GM21423 (cell line): ENCODE results near the gene LRIG1.
A peak's percentile ranks its signal among the peaks of the same experiment; 100 is the strongest.
"Not testable (repeated sequence)": the region's sequence is repeated elsewhere in the genome, so short reads cannot be mapped to it uniquely, and the experiment has no call there.

ENCODE experiments used
- ATAC-seq: cut with Tn5 transposase; IDR thresholded peaks from one replicate; pipeline ENCODE4 v1.9.1; 2021; ENCODE audit warnings: mild to moderate bottlenecking, moderate library complexity; ENCODE audit not compliant: unreplicated experiment

LRIG1 gene

GRCh38 chr3:66425032-66425431 is 75.8 kb downstream of the LRIG1 start:
- ATAC-seq, result no peak

- ATAC-seq, result no peak
Observed at GRCh38 chr3:66423791-66424190, 77.0 kb downstream of the LRIG1 start.

DNA sequence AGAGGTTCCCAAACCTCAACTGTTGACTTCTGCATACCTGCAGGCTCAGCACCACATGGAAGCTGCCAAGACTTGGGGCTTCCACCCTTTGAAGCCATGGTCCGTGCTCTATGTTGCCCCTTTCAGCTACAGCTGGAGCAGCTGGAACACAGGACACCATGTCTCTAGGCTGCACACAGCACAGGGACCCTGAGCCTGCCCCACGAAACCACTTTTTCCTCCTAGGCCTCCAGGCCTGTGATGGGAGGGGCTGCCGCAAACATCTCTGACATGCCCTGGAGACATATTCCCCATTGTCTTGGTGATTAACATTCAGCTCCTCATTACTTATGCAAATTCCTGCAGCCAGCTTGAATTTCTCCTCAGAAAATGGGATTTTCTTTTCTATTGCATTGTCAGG is 78.9 kb downstream of the LRIG1 start:
- not testable (repeated sequence) for ATAC-seq

- ATAC-seq, result not testable (repeated sequence)
Observed at GRCh38 chr3:66421144-66421543, 79.7 kb downstream of the LRIG1 start.

GRCh38 chr3:66419036-66419435 is 81.8 kb downstream of the LRIG1 start:
- ATAC-seq, result no peak

DNA sequence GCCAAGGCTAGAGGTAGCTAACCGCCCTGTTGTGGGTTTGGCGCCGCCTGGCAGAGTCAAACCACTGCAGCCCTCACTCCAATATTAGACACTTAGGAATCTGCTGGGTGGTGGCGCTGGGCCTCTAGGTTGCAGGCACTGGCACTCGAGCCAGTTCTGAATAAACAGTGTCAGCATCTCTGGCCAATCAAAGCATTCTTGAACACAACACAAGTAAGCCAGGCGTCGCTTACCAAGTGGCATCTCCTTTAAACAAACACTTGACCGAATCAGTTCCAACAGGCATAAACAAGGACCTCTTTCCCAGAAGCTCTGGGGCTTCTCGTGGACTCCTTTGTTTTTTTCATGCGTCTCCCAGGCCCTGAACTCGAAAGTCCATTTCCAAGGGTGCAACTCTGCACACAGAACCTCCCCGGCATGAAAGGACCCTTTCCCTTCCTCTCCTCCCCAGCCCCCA is 82.3 kb downstream of the LRIG1 start:
- ATAC-seq, result no peak

DNA sequence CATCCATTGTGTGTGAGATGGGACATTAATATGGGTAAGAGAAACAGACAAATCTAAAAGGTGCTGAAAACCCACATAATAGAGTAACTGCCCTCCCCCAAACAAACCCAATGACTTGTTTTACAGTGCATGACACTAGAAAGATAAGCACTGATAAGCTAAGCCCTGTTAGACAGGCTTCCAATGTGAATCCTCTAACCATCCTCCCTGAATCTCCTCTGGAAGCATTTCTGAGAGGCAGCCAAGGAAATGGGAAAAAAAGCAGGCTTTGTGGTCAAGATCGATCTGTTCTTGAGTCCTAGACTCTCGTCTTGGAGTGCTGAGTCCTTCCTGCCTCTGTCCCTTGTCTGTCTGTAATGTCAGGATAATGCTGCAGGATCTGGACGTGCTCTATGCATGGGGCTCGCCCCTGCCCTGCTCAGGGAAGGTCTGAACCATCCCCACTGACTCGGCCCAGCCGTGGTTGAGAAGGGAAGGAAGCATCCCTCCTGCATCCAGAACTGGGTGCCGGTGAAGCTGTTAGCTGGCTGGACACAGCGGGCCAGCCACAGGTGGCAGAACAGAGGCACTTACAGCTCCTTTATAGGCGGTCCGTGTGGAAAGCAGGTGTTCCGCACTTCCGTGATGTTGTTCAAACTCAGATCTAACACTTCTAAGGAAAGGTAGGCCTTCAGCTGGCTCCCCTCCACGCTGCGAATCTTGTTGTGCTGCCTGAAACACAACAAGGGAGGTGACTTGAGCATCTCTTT is 84.1 kb downstream of the LRIG1 start:
- ATAC-seq, result no peak

DNA sequence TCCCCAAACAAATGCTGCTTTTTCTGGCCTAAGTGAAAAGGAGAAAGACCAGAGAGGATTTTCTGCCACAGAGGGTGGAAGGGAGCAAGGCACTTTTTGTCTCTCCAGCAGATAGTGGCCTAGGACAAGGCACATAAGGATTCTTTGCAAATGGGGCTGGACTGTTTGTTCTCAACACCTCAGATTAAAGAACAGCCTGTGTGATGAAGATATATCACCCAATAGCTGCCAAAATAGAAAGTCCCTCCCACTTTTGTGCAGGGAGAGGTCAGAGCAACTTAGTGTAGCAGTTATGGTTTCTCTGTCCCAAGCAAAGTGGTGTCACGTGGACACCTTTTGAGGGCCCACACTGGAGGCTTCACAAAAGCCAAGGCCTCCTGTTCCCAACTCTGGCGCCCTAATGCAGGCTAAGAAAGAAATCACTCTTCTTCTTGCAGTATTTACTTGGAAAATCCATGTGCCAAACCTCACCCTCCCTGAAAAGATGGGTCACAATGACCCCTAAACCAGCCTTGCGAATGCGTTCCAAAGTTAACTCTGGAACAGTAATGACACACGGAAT is 84.9 kb downstream of the LRIG1 start:
- no peak for ATAC-seq

GRCh38 chr3:66414846-66415245 is 86.0 kb downstream of the LRIG1 start:
- ATAC-seq, result no peak

DNA sequence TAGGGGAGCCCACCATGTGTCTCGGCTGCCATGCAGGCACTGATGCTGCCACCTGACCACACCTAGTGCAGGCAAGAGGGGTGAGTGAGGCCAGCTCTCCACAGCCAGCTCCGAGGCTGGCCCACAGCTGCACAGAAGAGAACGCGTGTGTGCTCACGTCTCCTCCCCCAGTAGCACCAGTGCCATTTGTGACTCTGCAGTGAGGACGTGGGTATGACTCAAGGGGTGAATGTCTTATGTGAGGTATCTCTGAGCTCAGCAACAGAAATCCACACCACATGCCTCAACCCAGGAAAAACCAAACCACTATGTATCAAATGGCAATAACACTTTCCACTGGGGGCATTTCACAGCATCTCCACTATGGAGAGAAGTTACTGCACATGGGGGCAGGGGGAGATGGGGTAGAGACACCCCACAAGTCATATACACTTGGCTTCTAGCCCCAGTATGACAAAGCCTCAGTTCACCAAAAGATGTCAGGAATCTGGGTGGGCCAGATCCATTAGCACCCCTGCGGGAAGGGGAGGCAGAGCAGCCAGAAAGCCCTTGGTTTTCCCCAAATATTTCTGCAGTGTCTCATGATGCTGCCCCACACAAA is 87.6 kb downstream of the LRIG1 start:
- ATAC-seq, result no peak

GRCh38 chr3:66411961-66412887 is 88.6 kb downstream of the LRIG1 start:
- no peak for ATAC-seq

GRCh38 chr3:66411474-66411873 is 89.3 kb downstream of the LRIG1 start:
- ATAC-seq, result no peak

DNA sequence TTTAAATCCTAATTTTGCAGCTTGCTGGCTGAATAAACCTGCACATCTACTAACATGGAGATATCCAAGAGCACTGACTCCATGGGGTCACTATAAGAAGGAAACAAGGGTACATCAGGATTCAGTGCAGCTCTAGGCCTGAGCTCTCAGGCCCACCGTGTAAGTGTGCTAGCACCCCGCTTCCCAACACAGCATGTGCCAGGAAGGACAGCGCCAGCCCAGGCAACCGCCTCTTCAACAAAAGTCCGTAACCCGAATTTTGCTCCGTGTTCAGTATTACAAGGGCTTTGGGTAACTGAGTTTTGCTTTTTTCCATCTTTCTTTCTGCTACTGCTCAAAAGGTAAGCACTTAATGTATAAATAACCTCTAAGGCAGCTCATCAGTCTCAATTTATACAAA is 89.8 kb downstream of the LRIG1 start:
- no peak for ATAC-seq

DNA sequence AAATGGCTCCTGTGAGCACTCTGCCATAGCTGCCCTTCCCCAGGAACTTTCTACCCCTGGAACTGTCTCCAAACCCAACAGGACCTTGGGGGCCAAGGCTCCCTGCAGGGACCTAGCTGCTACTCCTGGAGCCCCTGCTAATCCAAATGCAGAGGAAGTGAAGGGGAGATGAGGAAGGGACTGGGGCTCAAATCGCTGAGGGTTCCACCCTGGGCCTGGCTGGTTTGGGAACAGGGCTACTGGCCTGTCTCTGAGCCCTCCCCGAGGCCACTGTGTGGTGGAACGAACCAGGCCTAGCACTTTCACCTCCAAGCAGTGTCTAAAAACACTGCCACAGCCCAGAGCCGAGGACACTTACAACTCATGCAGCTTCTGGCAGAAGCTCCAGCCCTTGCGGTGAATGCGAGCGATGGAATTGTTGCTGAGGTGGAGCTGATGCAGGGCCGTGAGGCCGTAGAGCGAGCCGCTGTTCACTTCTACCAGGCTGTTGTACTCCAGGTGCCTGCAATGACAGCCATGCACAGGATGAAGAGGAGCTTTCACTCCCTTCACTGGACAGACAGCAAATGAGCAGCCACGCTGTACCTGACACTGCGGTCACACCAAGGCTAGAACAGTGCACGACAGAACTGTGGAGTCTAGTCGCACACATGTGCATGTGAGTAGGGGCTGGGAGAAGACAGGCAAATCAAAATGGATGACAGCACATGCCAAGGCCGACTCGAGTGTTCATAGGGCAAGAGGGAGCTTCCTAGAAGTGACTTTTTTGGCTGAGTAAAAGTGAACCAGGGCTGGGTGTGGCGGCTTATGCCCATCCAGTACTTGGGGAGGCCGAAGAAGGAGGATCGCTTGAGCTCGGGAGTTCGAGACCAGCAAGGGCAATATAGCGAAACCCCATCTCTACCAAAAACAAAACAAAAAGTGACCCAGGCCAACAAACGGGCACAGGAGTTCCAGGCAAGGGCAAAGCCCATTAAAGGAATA is 90.8 kb downstream of the LRIG1 start:
- no peak for ATAC-seq

- peak; percentile 84 for ATAC-seq
Observed at GRCh38 chr3:66407611-66408218, 93.1 kb downstream of the LRIG1 start.

DNA sequence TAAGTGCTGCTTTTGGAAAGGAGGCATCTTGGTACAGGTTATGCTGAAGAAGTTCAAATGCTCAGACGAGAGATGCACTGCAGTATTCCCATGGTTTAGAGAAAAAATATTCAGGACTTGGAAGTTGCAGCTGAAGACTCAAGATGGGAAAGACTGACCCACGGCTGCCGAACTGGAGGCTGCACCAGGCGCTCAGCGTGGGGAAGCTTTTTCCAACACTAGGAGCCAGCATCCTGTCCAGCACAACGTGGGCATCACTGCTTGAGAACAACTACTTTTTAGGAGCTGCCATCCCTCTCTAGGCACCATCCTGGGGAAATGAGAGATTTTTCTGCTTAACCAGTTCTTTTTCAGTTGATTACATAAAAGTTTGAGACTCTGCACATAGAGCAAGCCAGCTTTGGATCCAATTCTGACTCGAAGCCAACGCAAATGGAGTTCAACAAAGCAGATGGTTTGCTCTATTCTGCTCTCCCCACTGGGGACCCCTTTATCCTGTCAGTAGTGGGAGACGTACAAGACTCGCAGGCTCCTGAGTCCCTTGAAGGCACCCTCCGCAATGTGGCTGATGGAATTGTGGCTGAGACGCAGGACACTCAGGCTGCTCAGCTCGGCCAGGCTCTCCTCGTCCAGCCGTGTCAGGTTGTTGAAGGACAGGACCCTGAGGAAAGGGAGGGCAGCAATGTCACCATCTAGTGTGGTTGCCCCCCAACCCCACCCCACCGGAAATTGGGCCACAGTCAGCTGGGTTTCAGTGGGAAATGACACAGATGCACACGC is 93.8 kb downstream of the LRIG1 start:
- ATAC-seq, result no peak

GRCh38 chr3:66406163-66406562 is 94.7 kb downstream of the LRIG1 start:
- no peak for ATAC-seq

- ATAC-seq, result no peak
Observed at GRCh38 chr3:66405701-66406091, 95.1 kb downstream of the LRIG1 start.
